GM18511 (cell line): ENCODE results near the gene KMO.

Source experiments
- ATAC-seq: cut with Tn5 transposase; IDR thresholded peaks from one replicate; pipeline ENCODE4 v1.9.1; 2021; ENCODE audit warnings: mild to moderate bottlenecking, moderate library complexity; ENCODE audit not compliant: unreplicated experiment

KMO gene

GRCh38 chr1:241644259-241644658, 112.1 kb downstream of the KMO start:
- no peak for ATAC-seq

- ATAC-seq = no peak
These were observed 113.0 kb downstream of the KMO start for GRCh38 chr1:241645199-241645598.
